Activated CD8-positive, alpha-beta memory T cell treated with anti-CD3 and anti-CD28 coated beads for 4 hours (primary cell): ENCODE measurements around the gene NSUN4.
"Not testable (repeated sequence)": the region's sequence is repeated elsewhere in the genome, so short reads cannot be mapped to it uniquely, and the experiment has no call there.

Experiments
- DNase-seq, 2 donors: peaks; one replicate each; pipeline ENCODE4 v3.0.0-alpha.2; 2020; ENCODE audit warnings: low read depth in 2 of 2

Gene NSUN4

DNA sequence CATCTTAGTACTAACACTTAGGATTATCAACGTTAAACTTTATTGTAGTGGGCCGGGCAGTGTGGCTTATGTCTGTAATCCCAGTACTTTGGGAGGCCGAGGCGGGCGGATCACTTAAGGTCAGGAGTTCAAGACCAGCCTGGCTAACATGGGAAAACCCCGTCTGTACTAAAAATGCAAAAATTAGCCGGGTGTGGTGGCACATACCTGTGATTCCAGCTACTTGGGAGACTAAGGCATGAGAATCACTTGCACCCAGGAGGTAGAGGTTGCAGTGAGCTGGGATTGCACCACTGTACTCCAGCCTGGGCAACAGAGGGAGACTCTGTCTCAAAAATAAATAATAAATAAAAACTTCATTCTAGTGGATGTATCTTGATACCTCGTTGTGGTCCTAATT, 25.2 kb downstream of the NSUN4 start:
- not testable (repeated sequence) for DNase-seq

DNA sequence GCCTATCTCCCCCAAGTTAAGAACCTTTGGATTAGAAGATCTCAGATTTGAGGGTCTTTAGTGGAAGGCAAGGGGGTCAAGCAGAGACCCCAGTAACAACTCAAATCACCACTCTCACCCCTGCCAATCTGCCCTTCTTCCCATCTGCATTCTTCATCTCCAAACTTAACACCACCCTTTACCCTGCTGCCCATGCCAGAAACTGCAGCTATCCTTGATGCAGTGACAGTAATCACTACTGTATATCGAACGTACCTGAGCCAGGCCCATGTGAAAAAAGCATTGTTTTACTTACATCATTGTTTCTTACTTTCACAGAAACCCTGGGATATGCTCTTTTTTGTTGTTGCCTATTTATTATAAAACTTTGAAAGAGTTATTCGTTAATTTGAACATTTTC, 26.5 kb downstream of the NSUN4 start:
- no peak for DNase-seq

DNA sequence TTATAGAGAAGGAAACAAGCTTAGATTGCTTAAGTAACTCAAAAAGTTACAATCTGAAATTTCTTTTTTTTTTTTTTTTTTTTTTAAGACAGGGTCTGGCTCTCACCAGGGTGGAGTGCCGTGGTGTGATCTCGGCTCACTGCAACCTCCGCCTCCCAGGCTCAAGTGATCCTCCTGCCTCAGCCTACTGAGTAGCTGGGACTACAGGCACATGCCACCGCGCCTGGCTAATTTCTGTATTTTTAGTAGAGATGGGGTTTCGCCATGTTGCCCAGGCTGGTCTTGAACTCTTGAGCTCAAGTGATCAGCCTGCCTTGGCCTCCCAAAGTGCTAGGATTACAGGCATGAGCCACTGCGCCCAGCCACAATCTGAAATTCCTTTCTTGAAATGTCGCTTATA, 27.1 kb downstream of the NSUN4 start:
- DNase-seq: not testable (repeated sequence)

DNA sequence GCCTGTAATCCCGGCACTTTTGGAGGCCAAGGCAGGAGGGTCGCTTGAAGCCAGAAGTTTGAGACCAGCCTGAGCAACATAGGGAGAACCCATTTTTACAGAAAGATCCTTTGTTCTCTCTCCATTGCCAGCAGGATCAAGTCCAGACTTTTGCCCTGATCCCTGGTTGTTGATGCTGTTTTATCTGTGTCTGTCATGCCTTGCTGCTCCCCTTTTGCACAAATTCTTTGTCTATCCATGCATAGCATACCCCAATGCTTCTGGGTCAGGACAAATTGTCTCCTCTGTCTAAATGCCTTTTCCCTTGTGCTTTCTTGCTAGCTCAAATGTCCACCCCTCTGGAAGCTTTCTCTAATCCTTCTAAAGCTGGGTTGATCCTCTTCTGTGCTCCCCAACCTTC, 28.2 kb downstream of the NSUN4 start:
- DNase-seq: no peak

DNA sequence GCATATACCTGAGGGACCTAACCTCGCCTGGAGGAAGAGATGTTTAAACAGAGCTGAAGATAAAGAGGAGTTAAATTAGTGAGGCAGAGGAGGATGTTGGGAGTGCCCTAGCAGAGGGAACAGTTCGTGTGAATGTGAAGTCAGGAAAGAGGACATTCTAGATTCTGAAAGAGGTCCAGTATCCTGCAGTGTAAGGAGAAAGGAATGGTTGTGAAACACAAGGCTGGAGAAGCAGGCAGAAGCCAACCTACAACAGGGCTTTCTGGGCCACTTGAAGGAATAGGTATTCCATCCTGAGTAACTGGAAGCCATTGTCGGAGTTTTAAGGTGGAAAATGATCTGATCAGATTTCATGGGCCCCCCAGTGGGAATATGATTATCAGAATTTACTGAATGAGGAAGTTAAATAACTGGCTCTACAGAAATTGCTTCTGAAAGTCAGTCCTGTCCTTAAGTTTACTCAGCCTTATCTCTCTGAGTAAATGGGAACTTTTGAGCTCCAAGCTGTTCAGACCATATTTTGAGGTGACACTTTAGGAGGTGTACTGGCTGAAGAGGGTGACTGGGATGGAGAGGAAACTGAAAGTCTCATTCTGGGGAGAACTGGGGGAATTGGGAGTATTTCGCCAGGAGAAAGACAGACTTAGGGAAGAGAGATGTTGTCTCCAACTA, 29.1 kb downstream of the NSUN4 start:
- DNase-seq: no peak

DNA sequence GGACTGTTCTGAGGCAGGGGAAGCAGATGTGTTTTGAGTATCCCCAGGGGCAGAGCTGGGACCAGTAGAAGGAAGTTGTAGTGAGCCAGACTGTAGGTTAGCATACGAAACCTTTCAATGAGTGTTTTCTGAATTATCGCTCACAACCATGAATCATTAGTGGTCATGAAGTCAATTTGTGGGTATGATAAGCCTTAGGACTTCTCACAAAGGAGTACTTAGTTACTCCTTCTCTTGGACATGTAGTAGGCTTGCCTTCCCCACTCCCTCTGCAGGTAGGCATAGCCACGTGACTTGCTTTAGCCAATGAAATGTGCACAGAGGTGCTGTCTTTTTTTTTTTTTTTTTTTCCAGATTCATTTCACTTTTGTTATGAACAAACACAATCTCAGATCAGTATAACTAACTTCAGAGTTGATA, 29.6 kb downstream of the NSUN4 start:
- DNase-seq: no peak

DNA sequence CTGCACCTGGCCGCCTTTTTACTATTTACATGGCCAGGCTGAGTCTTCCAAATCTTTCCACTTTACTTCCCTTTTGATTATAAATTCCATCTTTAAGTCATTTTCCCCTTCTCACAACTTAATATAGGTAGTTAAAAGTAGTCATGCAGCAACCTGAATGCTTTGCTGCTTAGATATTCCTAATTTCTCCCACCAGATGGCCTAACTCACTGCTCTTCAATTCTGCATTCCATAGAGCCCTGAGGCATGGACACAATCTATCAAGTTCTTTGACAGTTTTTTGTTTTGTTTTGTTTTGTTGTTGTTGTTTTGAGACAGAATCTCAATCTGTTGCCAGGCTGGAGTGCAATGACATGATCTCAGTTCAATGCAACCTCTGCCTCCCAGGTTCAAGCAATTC, 31.8 kb downstream of the NSUN4 start:
- no peak for DNase-seq

DNA sequence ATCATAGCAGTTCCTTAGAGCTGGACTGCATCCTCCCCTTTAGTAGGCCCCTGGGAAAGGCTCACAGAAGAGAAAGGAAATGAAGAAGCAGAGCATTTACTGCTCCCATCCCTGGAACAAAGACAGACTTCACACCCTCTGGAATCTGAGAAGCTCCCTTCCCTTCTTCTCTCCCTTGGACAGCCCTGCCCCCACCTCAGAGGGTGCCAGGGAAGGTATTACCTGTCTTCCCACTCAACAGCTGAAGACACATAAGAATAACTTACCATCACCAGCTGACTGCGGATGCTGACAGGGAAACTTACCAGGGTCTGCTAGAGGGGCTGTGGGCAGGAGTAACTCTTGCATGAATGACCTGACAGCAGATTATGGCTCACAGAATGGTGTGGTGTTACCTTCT, 39.4 kb downstream of the NSUN4 start:
- no peak for DNase-seq

DNA sequence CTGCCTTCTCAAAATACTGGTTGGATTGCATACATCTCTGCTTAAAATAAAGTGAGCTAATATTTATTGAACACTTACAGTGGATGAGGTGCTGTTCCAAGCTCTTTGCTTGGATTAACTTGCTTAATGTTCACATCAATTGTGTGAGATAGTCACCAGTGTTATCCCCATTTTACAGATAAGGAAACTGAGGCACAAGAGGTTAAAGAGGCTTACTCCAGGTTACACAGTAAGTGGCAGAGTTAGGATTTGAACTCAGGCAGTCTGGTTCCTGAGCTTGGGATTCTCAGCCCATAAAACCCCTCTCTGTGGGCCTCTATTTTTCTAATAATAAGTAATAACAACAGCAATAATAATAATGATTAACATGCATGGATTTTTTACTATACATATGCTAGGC, 39.9 kb downstream of the NSUN4 start:
- DNase-seq: no peak

DNA sequence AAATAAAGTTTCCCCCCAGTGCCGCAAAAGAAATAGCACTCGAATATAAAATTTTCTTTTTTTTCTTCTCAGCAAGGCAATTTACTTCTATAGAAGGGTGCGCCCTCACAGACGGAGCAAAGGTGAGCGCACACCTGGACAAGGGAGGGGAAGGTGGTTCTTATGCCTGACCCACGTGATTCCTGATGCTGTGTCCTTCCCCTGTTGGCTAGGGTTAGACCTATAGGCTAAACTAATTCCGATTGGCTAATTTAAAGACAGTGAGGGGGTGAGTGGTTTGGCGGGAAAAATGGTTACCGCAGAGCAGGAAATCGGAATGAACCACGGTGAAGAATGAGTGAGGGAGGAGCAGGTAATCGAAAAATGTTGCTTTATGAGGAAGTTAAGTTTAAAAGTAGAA, 52.9 kb downstream of the NSUN4 start:
- no peak for DNase-seq

DNA sequence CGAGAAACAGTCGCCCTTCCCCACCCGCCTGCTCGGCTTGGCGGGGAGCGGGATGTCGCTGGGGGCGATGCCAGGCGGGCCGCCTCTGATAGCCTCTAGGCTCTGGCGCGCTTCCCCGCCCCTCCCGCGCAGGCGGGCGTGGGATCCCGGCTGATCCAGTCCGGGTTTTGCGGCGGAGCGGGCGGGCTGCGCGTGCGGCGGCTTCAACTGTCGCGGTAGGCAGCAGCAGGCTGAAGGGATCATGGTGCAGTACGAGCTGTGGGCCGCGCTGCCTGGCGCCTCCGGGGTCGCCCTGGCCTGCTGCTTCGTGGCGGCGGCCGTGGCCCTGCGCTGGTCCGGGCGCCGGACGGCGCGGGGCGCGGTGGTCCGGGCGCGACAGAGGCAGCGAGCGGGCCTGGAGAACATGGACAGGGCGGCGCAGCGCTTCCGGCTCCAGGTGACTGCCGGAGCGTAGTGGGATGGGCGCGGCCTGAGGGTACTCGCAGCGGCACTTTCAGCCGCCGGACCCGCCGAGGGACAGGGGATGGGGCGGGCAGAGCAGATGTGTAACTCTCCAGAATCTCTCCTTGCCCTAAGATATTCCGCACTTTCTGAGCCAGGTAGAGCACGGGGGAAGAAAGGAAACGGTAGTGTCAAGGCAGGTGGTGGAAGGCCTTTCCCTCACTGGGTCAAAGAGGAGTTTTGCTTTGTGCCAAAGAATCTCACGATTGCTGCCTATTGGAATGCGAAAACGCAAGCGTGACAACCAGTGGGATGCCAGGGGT, 53.7 kb downstream of the NSUN4 start, which contains the start of gene FAAH:
TSS of gene FAAH (plus strand) at position 210 of the 764 bp plus-strand sequence. CDS start at position 242, 32 bp downstream.
- no peak for DNase-seq

DNA sequence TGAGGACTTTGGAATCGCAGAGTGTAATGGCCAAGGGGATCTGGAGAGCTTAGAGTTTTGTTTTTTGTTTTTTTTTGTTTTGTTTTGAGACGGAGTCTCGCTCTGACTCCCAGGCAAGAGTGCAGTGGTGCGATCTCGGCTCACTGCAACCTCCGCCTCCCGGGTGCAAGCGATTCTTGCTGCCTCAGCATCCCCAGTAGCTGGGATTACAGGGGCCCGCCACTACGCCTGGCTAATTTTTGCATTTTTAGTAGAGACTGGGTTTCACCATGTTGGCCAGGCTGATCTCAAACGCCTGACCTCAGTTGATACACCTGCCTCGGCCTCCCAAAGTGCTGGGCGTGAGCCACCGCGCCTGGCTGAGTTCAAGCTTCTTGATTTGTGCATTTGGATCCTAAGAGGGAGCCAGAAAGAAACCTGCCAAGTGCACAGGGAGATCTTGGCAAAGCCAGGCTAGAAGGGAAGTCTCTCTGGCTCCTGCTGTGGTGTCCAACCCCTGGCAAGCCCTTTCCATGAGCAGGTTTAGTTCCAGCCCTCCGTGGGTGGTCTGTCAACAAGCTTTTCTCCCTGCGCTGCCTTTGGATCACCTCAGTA, 54.4 kb downstream of the NSUN4 start:
- no peak for DNase-seq

DNA sequence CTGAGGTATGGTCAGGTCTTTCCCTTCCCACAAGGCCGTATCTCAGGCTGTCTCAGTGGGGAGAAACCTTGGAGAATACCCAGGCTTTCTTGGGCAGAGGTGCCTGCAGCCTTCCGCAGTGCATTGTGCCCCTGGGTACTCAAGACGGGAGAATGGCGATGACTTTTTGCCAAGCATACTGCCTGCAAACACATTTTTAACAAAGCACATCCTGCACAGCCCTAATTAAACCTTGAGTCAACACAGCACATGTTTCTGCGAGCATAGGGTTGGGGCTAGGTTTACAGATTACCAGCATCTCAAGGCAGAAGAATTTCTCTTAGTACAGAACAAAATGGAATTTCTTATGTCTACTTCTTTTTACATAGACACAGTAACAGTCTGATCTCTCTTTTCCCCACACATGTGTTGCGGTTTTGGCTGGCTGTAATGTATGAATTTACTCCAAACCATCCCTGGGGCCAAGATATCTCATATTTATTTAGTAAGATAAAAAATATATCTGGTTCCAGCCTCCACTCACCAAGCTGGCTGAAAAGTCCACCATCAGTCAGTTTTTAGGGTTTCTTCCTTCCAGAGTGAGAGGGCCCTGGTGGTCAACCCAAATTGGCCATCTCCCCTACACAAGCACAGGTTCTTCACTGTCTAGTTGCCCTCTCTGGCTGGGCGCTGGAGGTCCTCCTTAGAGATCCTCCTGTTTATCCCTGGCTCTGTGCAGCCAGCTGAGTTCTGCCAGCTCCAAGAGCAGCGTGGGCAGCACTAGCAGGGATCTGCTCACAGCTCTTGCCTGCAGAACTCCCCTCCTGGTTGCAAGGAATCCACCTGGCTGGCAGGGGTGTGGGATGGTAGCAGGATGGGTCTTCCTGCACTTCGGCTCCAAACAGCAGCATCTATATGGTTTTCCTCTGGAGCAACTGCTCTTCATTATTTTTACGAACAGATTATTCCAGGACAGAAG, 56.1 kb downstream of the NSUN4 start:
- no peak for DNase-seq

DNA sequence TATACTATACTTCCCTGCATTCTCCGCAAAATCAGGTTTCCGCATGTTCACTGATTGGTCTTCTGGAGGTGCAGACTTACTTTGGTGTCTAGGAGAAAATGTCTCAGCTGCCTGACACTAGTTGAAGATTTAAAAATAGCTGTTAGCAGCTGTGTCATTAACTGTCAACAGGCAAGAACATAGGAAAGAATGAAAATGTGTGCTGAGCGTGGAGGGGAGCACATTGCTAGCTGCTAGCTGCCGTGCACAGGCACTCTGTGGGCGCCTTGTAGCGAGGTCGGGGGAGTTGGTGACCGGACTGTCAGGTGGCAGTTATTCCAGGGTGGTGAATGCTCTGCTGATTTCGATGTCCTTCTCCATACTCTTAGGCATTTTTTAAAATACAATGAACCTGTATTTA, 58.7 kb downstream of the NSUN4 start:
- DNase-seq: no peak

DNA sequence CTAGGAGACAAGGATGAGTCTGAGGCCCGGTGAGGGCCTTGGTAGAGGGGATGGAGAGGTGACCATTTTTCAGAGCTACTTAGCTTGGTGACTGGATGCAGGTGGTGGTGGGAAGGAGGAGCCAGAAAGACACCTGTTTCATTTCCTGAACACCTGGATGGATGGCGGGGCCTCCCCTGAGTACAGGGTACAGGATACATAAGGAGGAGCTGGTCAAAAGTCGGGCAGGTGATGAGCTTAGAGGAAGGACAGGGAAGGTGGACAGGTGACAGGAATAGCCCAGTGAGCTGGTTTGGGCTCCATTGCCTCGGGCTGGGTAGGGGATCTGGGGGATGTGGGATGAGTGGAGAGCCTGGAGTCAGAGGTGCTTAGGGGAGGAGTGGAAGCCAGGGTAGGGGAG, 59.8 kb downstream of the NSUN4 start:
- DNase-seq: no peak

DNA sequence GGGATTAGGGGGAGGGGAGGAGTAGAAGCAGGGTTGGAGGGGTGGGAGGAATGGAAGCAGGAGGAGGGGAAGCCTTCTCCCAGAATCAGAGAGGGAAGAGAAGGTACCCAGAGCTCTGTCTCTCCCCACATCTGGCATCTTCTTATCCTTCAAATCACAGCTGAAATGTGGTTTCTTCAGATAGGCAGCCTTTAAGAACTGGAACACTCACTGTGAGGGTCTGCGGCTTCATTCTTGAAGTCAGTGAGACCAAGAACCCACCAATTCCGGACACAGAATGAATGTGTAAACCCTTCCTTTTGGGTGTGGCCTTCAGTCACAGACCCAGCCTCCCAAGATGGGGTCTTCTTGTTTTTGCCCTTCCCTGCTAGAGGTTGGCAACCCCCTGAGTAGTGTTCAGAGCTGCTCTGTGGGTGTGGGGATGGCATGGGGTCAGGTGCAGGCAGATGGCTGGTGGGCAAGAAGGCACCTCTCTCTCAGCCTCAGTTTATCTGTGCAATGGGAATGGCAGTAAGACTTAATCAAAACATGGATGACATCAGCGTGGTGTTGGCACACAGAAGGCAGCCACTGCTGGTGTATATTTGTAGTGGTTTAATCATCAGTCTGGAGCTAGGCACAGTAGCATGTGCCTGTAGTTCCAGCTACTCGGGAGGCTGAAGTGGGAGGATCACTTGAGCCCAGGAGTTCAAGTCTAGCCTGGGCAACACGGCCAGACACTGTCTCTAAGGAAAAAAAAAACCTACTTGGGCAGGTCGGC, 60.7 kb downstream of the NSUN4 start:
- DNase-seq: no peak

DNA sequence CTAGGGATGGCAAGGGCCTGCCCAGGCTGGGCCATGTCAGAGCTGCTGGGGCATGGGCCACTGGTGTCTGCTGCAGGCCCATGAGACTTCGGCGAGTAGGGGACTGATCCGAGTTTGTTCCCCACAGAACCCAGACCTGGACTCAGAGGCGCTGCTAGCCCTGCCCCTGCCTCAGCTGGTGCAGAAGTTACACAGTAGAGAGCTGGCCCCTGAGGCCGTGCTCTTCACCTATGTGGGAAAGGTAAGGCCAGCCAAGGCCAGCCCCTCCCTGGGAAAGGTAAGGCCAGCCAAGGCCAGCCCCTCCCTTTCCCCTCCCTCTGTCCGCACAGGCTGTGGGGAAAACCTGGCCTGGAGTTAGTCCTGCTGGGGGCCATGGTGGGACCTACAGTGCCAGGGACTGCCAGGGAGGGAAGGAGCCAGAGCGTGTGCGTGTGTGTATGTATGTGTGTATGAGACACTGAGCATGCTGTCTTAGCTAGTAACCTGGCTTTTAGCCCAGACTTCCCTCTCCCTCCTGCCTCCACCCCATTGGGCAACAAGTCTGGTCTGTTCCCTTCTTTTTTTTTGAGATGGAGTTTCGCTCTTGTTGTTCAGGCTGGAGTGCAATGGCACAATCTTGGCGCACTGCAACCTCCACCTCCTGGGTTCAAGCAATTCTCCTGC, 61.5 kb downstream of the NSUN4 start:
- no peak for DNase-seq

DNA sequence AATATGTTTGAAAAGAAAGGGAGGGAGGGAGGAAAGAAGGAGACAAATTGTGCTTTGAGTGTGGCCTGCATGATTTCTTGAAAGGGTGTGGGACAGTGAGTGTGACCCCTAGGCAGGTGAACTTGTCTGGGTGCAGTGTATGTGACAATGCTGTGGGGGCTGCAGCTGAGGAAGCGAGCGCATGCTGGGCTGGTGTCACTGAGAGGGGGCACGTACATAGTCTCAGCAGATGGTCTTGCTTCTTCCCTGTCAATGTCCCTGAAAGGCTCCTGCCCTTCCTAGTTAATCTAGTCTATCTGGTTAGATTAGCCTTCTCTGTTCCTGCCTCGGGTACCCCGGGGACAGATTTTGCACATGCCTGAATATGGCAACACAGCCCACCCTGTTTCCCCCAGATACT, 63.3 kb downstream of the NSUN4 start:
- no peak for DNase-seq

DNA sequence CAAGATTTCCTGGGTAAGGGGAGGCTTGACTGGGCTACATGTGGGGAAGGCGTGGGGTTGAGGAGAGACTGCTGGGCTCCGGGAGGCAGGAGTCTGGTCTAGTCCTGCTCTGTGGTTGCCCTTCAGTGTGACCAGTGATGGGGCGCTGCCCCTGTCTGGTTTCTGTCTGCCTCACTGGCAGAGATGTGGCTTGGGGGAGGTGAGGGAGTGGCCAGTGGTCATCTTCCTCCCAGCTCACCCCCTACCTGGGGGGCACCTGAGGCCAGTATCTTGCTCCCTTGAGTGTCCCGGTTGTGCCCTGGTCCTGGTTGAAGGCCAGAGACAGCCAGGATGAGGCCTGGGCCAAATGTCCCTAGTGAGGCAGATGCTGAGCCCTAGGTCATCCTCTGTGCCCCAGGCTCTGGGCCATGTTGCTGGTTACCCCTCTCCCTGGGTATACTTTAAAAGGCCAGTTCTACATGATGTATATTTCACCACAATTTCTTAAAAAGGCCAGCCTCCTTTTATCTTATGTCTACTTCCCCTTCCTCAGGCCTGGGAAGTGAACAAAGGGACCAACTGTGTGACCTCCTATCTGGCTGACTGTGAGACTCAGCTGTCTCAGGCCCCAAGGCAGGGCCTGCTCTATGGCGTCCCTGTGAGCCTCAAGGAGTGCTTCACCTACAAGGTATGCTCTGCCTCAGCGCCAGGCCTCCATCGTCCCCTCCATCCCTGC, 64.0 kb downstream of the NSUN4 start:
- DNase-seq: no peak

DNA sequence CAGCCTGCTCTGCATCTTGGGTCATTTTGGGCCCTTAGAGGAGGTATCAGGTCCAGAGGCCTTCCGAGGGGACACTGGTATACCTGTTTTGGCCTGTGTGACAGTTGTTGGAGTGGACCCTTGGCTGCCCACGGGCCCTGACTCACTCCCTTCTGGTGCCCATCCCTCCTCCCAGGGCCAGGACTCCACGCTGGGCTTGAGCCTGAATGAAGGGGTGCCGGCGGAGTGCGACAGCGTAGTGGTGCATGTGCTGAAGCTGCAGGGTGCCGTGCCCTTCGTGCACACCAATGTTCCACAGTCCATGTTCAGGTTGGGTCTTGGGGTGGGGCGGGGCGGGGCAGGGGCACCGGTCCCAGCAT, 64.6 kb downstream of the NSUN4 start:
- DNase-seq: no peak
